RWPE2 (cell line): ENCODE measurements around the gene CILP.
"Not testable (repeated sequence)": the region's sequence is repeated elsewhere in the genome, so short reads cannot be mapped to it uniquely, and the experiment has no call there.

ENCODE experiments used
- ATAC-seq: fragments of 200-7000 bp; cut with Tn5 transposase; 3 replicates; pipeline ENCODE4 v1.9.1; 2021; ENCODE audit warnings: low read depth
- DNase-seq: peaks from one replicate; pipeline ENCODE4 v3.0.0-alpha.2; 2020; ENCODE audit warnings: low spot score
- H3K27ac ChIP-seq: fragments of 450-650 bp; 2 replicates; pipeline ENCODE4 v1.5.1; 2017; ENCODE audit warnings: mild to moderate bottlenecking; ENCODE audit not compliant: poor library complexity, severe bottlenecking
- H3K27me3 ChIP-seq: fragments of 250-450 bp; sonication (Bioruptor Pico); 2 replicates; pipeline ENCODE4 v1.5.1; 2021; ENCODE audit warnings: mild to moderate bottlenecking, moderate library complexity; ENCODE audit not compliant: insufficient read depth, poor library complexity, severe bottlenecking
- H3K36me3 ChIP-seq: fragments of 250-450 bp; sonication (Bioruptor Pico); 2 replicates; pipeline ENCODE4 v1.5.1; 2020; ENCODE audit warnings: low read depth, mild to moderate bottlenecking, moderate library complexity
- H3K4me1 ChIP-seq: fragments of 250-450 bp; sonication (Bioruptor Pico); 2 replicates; pipeline ENCODE4 v1.5.1; 2021; ENCODE audit warnings: mild to moderate bottlenecking, moderate library complexity; ENCODE audit not compliant: insufficient read depth, poor library complexity, severe bottlenecking
- H3K4me3 ChIP-seq: fragments of 250-450 bp; sonication (Bioruptor Pico); 2 replicates; pipeline ENCODE4 v1.5.1; 2021; ENCODE audit warnings: mild to moderate bottlenecking, moderate library complexity; ENCODE audit not compliant: severe bottlenecking
- H3K9me3 ChIP-seq: fragments of 250-450 bp; sonication (Bioruptor Pico); 2 replicates; pipeline ENCODE4 v1.5.1; 2021; ENCODE audit warnings: mild to moderate bottlenecking, moderate library complexity; ENCODE audit not compliant: severe bottlenecking
- TF ChIP-seq, protein P1 (sequence below): fragments of 450-650 bp; IDR thresholded peaks from one replicate; pipeline ENCODE4 v1.5.1; 2017; ENCODE audit warnings: mild to moderate bottlenecking, moderate library complexity; ENCODE audit not compliant: poor library complexity, severe bottlenecking

The CILP gene

GRCh38 chr15:65233696-65234095, 22.4 kb upstream of the CILP start:
- Histone ChIP-seq H3K27me3 (no peaks in the 10 kb centered on the region), H3K4me3 (no peak overlapping the region), H3K4me1 (no peaks in the 10 kb centered on the region), H3K27ac (no peak overlapping the region), H3K36me3 (no peaks in the 10 kb centered on the region), H3K9me3 (no peaks in the 10 kb centered on the region)
- ATAC-seq = no peak
- DNase-seq = no peak
- TF ChIP-seq, protein P1, sequence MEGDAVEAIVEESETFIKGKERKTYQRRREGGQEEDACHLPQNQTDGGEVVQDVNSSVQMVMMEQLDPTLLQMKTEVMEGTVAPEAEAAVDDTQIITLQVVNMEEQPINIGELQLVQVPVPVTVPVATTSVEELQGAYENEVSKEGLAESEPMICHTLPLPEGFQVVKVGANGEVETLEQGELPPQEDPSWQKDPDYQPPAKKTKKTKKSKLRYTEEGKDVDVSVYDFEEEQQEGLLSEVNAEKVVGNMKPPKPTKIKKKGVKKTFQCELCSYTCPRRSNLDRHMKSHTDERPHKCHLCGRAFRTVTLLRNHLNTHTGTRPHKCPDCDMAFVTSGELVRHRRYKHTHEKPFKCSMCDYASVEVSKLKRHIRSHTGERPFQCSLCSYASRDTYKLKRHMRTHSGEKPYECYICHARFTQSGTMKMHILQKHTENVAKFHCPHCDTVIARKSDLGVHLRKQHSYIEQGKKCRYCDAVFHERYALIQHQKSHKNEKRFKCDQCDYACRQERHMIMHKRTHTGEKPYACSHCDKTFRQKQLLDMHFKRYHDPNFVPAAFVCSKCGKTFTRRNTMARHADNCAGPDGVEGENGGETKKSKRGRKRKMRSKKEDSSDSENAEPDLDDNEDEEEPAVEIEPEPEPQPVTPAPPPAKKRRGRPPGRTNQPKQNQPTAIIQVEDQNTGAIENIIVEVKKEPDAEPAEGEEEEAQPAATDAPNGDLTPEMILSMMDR = no peak

DNA sequence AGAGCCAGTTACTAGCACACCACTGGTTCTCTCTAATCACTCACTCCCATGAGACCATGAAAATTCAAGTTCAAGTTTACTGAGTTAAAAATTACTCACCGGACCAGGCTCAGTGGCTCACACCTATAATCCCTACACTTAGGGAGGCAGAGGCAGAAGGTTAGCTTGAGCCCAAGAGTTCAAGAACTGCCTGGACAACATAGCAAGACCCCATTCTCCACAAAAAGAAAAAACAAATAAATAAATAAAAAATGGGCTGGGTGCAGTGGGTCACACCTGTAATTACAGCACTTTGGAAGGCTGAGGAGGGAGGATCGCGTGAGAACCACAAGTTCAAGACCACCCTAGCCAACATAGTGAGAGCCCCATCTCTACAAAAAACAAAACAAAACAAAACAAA, 21.2 kb upstream of the CILP start:
- no peaks in the 10 kb centered on the region for H3K4me1 ChIP-seq
- no peaks in the 10 kb centered on the region for H3K36me3 ChIP-seq
- H3K27me3 ChIP-seq = no peaks in the 10 kb centered on the region
- no peak overlapping the region for H3K4me3 ChIP-seq
- TF ChIP-seq, protein P1 = no peak
- DNase-seq (no peak), ATAC-seq (no peak)
- no peaks in the 10 kb centered on the region for H3K9me3 ChIP-seq
- no peak overlapping the region for H3K27ac ChIP-seq

GRCh38 chr15:65231306-65231705, 20.0 kb upstream of the CILP start:
- TF ChIP-seq, protein P1 = no peak
- H3K4me3 ChIP-seq = no peak overlapping the region

DNA sequence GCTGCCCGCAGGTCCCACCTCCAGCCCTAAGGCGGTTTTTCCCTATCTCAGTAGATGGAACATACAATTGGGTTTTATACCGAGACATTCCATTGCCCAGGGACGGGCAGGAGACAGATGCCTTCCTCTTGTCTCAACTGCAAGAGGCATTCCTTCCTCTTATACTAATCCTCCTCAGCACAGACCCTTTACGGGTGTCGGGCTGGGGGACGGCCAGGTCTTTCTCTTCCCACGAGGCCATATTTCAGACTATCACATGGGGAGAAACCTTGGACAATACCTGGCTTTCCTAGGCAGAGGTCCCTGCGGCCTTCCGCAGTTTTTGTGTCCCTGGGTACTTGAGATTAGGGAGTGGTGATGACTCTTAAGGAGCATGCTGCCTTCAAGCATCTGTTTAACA, 15.6 kb upstream of the CILP start:
- not testable (repeated sequence) for ATAC-seq, H3K36me3 ChIP-seq, H3K4me1 ChIP-seq, H3K27me3 ChIP-seq, H3K27ac ChIP-seq, DNase-seq, H3K4me3 ChIP-seq, H3K9me3 ChIP-seq

More at GRCh38 chr15:65231306-65231705, 20.0 kb upstream of the CILP start:
- H3K9me3 ChIP-seq = no peaks in the 10 kb centered on the region
- no peaks in the 10 kb centered on the region for H3K4me1 ChIP-seq
- no peak for ATAC-seq
- no peak for DNase-seq
- H3K27ac ChIP-seq = no peak overlapping the region
- H3K36me3 ChIP-seq = no peaks in the 10 kb centered on the region
- H3K27me3 ChIP-seq = no peaks in the 10 kb centered on the region

DNA sequence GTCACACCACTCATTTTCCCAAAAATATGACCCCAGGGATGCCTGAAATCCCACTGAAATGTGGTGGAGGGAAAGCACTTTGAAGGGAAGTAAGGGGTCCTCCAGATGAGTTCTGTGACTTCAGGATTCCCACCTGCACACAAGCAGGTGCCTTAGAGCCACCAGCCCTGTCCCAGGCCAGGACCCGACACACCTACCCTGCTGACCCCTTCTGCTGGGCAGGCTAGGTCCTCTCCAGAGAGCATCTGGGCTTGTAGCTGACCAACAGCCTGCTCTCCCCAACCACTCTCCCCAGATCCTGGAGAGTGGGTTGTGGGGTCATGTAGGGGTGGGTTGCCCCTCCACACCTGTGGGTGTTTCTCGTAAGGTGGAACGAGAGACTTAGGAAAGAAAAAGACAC, 14.9 kb upstream of the CILP start:
- TF ChIP-seq, protein P1 = no peak
- DNase-seq = no peak
- no peak for ATAC-seq
- H3K4me3 ChIP-seq = no peak overlapping the region
- H3K36me3 ChIP-seq = no peaks in the 10 kb centered on the region
- H3K27me3 ChIP-seq = no peaks in the 10 kb centered on the region
- no peaks in the 10 kb centered on the region for H3K4me1 ChIP-seq
- H3K9me3 ChIP-seq = no peaks in the 10 kb centered on the region
- H3K27ac ChIP-seq = no peak overlapping the region
